ENCODE data around the gene SOST.

DNA sequence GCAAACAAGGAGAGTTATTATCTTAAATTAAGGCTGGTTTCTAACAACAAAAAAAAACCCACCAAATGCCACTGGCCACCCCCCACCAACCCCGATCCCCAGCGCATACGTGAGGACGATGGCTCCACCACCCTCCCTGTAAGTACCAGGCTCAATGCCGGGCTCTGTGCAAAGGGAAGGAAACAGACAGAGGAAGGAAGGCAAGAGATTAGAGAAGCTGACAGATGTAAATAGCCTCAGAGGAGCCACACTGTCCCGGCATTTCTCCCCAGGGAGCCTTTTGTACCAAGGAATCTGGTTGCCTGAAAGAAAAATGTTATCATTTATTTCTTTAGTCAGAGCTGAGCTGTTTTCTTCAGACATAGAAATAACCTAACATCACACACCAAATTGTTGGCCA is 13.1 kb downstream of the SOST start:
- TF ChIP-seq, protein P1, sequence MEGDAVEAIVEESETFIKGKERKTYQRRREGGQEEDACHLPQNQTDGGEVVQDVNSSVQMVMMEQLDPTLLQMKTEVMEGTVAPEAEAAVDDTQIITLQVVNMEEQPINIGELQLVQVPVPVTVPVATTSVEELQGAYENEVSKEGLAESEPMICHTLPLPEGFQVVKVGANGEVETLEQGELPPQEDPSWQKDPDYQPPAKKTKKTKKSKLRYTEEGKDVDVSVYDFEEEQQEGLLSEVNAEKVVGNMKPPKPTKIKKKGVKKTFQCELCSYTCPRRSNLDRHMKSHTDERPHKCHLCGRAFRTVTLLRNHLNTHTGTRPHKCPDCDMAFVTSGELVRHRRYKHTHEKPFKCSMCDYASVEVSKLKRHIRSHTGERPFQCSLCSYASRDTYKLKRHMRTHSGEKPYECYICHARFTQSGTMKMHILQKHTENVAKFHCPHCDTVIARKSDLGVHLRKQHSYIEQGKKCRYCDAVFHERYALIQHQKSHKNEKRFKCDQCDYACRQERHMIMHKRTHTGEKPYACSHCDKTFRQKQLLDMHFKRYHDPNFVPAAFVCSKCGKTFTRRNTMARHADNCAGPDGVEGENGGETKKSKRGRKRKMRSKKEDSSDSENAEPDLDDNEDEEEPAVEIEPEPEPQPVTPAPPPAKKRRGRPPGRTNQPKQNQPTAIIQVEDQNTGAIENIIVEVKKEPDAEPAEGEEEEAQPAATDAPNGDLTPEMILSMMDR (IDR thresholded peaks at IDR 0.05; ENCODE audit: low read depth, low read length) = no peak
- TF ChIP-seq, protein P2, sequence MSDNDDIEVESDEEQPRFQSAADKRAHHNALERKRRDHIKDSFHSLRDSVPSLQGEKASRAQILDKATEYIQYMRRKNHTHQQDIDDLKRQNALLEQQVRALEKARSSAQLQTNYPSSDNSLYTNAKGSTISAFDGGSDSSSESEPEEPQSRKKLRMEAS (IDR thresholded peaks at IDR 0.05; ENCODE audit: low read depth, low read length) = no peak
- no peak for TF ChIP-seq POLR2A (IDR thresholded peaks at IDR 0.05; ENCODE audit: extremely low read depth, insufficient read length)

Measured in NB4 (cell line).